ENCODE results near the gene PRDM11.

The PRDM11 gene

GRCh38 chr11:45181889-45182550 lies 35.6 kb downstream of the PRDM11 start:
- H3K27ac Mint-ChIP-seq, result no peak overlapping the region

DNA sequence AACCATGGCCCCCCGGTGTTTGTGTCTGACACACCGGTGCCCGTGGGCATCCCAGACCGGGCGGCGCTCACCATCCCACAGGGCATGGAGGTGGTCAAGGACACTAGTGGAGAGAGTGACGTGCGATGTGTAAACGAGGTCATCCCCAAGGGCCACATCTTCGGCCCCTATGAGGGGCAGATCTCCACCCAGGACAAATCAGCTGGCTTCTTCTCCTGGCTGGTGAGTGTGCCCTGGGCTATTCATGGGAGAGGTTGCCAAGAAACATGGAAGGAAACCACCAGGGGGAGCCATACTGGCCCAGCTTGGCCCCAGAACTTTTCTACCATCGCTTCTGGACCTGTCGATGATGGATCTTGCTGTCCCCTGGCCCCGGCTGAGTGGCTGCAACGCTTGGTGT lies 36.5 kb downstream of the PRDM11 start:
- Mint-ChIP-seq H3K4me3 (no peak overlapping the region), H3K27ac (no peak overlapping the region), H3K4me1 (ENCODE audit: low read depth) (no peaks in the 10 kb centered on the region), H3K36me3 (ENCODE audit: low read depth) (no peaks in the 10 kb centered on the region), H3K27me3 (ENCODE audit: low read depth) (peaks cover 34% of the 10 kb centered on the region), H3K9me3 (no peaks in the 10 kb centered on the region)

More at GRCh38 chr11:45181889-45182550, 35.6 kb downstream of the PRDM11 start:
- Mint-ChIP-seq H3K36me3 (ENCODE audit: low read depth) (no peaks in the 10 kb centered on the region), H3K27me3 (ENCODE audit: low read depth) (peaks cover 41% of the 10 kb centered on the region), H3K9me3 (no peaks in the 10 kb centered on the region), H3K4me3 (no peak overlapping the region), H3K4me1 (ENCODE audit: low read depth) (no peaks in the 10 kb centered on the region)

GRCh38 chr11:45184640-45185039 lies 38.2 kb downstream of the PRDM11 start:
- Mint-ChIP-seq H3K27me3 (ENCODE audit: low read depth) (peaks cover 16% of the 10 kb centered on the region), H3K4me1 (ENCODE audit: low read depth) (no peaks in the 10 kb centered on the region), H3K36me3 (ENCODE audit: low read depth) (no peaks in the 10 kb centered on the region), H3K4me3 (no peak overlapping the region), H3K9me3 (no peaks in the 10 kb centered on the region), H3K27ac (no peak overlapping the region)

DNA sequence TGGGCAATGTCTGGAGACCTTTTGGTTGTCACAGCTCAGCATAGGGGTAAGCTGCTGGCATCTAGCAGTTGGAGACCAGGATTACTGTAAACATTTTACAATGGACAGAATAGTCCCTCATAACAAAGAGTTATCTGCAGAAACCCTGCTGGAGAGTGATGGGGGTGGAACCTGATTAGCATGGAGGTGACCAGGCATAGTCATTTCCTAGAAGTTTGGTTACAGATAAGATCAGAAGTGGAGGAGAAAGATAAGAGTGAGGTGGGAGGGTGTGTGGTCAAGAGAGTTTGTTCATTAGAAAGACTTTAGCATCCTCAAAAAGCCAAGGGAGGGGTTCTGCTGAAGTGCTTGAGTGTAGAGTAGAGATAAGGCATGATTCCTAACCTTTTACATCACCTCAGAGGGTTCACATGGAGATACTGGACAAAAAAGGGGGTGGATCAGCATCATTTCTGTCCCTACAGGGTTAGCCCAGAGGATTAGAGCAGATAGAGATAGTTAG lies 38.8 kb downstream of the PRDM11 start:
- no peaks in the 10 kb centered on the region for H3K36me3 Mint-ChIP-seq (ENCODE audit: low read depth)
- no peaks in the 10 kb centered on the region for H3K9me3 Mint-ChIP-seq
- H3K4me3 Mint-ChIP-seq, result no peak overlapping the region
- peaks cover 12% of the 10 kb centered on the region for H3K27me3 Mint-ChIP-seq (ENCODE audit: low read depth)
- no peaks in the 10 kb centered on the region for H3K4me1 Mint-ChIP-seq (ENCODE audit: low read depth)
- H3K27ac Mint-ChIP-seq, result no peak overlapping the region

GRCh38 chr11:45187375-45187774 lies 40.9 kb downstream of the PRDM11 start:
- no peaks in the 10 kb centered on the region for H3K4me1 Mint-ChIP-seq (ENCODE audit: low read depth)
- no peak overlapping the region for H3K27ac Mint-ChIP-seq
- no peaks in the 10 kb centered on the region for H3K27me3 Mint-ChIP-seq (ENCODE audit: low read depth)
- no peaks in the 10 kb centered on the region for H3K9me3 Mint-ChIP-seq
- no peaks in the 10 kb centered on the region for H3K36me3 Mint-ChIP-seq (ENCODE audit: low read depth)
- no peak overlapping the region for H3K4me3 Mint-ChIP-seq

- no peaks in the 10 kb centered on the region for H3K27me3 Mint-ChIP-seq (ENCODE audit: low read depth)
- H3K27ac Mint-ChIP-seq, result no peak overlapping the region
- H3K4me3 Mint-ChIP-seq, result no peak overlapping the region
- H3K4me1 Mint-ChIP-seq (ENCODE audit: low read depth), result no peaks in the 10 kb centered on the region
- no peaks in the 10 kb centered on the region for H3K36me3 Mint-ChIP-seq (ENCODE audit: low read depth)
- no peaks in the 10 kb centered on the region for H3K9me3 Mint-ChIP-seq
These were observed 41.7 kb downstream of the PRDM11 start for GRCh38 chr11:45188127-45188526.

- H3K36me3 Mint-ChIP-seq (ENCODE audit: low read depth), result no peaks in the 10 kb centered on the region
- no peaks in the 10 kb centered on the region for H3K27me3 Mint-ChIP-seq (ENCODE audit: low read depth)
- H3K9me3 Mint-ChIP-seq, result no peaks in the 10 kb centered on the region
- H3K4me3 Mint-ChIP-seq, result no peak overlapping the region
- no peak overlapping the region for H3K27ac Mint-ChIP-seq
- H3K4me1 Mint-ChIP-seq (ENCODE audit: low read depth), result no peaks in the 10 kb centered on the region
These were observed 42.8 kb downstream of the PRDM11 start for GRCh38 chr11:45189230-45189629.

GRCh38 chr11:45193695-45194094 lies 47.3 kb downstream of the PRDM11 start:
- Mint-ChIP-seq H3K27ac (no peak overlapping the region), H3K9me3 (no peaks in the 10 kb centered on the region), H3K4me3 (no peak overlapping the region), H3K27me3 (ENCODE audit: low read depth) (no peaks in the 10 kb centered on the region), H3K4me1 (ENCODE audit: low read depth) (no peaks in the 10 kb centered on the region), H3K36me3 (ENCODE audit: low read depth) (no peaks in the 10 kb centered on the region)

GRCh38 chr11:45204761-45205160 lies 58.3 kb downstream of the PRDM11 start:
- no peaks in the 10 kb centered on the region for H3K27me3 Mint-ChIP-seq (ENCODE audit: low read depth)
- no peaks in the 10 kb centered on the region for H3K9me3 Mint-ChIP-seq
- no peak overlapping the region for H3K27ac Mint-ChIP-seq
- no peaks in the 10 kb centered on the region for H3K4me1 Mint-ChIP-seq (ENCODE audit: low read depth)
- H3K36me3 Mint-ChIP-seq (ENCODE audit: low read depth), result no peaks in the 10 kb centered on the region
- no peak overlapping the region for H3K4me3 Mint-ChIP-seq

DNA sequence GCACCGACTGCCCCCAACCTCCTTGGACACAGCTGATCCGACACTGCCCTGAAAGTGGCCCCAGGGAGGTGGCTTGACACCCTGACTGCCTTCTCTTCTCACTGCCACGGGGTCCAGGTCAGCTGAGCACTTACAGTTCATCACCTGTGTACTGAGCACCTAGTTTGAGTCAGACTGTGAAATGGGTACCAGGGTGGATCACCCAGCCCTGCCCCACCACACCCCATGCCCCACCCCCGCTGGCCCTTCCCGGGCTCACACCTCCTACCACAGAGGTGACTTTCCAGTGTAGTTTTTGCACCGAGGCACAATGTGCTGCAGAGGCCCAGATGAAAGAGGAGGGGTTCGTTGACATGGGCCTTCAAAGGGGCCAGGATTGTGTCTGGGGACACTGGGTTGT lies 59.5 kb downstream of the PRDM11 start:
- no peak overlapping the region for H3K27ac Mint-ChIP-seq
- no peaks in the 10 kb centered on the region for H3K4me1 Mint-ChIP-seq (ENCODE audit: low read depth)
- no peak overlapping the region for H3K4me3 Mint-ChIP-seq
- no peaks in the 10 kb centered on the region for H3K27me3 Mint-ChIP-seq (ENCODE audit: low read depth)
- no peaks in the 10 kb centered on the region for H3K36me3 Mint-ChIP-seq (ENCODE audit: low read depth)
- no peaks in the 10 kb centered on the region for H3K9me3 Mint-ChIP-seq

DNA sequence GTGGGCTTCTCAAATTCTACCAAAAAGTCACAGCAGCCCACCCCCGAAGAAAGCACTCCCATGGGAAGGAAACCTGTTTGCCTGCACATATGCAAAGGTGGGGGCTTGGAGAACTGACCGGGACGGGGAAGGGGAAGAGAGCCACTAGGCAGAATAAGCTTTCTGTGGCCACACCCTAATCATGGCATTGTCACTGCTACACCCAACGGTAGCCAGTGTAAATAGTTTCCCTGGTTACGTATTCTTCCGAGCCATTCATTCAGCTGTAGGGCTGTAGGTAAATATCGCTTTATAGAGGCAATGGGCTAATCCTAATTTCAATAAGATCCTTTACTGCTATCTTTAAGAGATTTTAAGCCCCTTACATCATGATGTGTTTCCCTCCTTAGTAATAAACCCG lies 61.7 kb downstream of the PRDM11 start:
- Mint-ChIP-seq H3K27ac (no peak overlapping the region), H3K9me3 (no peaks in the 10 kb centered on the region), H3K4me1 (ENCODE audit: low read depth) (no peaks in the 10 kb centered on the region), H3K27me3 (ENCODE audit: low read depth) (no peaks in the 10 kb centered on the region), H3K36me3 (ENCODE audit: low read depth) (no peaks in the 10 kb centered on the region), H3K4me3 (no peak overlapping the region)

GRCh38 chr11:45209000-45209879 lies 62.8 kb downstream of the PRDM11 start:
- Mint-ChIP-seq H3K36me3 (ENCODE audit: low read depth) (no peaks in the 10 kb centered on the region), H3K9me3 (no peaks in the 10 kb centered on the region), H3K4me1 (ENCODE audit: low read depth) (no peaks in the 10 kb centered on the region), H3K27ac (no peak overlapping the region), H3K4me3 (no peak overlapping the region), H3K27me3 (ENCODE audit: low read depth) (no peaks in the 10 kb centered on the region)

DNA sequence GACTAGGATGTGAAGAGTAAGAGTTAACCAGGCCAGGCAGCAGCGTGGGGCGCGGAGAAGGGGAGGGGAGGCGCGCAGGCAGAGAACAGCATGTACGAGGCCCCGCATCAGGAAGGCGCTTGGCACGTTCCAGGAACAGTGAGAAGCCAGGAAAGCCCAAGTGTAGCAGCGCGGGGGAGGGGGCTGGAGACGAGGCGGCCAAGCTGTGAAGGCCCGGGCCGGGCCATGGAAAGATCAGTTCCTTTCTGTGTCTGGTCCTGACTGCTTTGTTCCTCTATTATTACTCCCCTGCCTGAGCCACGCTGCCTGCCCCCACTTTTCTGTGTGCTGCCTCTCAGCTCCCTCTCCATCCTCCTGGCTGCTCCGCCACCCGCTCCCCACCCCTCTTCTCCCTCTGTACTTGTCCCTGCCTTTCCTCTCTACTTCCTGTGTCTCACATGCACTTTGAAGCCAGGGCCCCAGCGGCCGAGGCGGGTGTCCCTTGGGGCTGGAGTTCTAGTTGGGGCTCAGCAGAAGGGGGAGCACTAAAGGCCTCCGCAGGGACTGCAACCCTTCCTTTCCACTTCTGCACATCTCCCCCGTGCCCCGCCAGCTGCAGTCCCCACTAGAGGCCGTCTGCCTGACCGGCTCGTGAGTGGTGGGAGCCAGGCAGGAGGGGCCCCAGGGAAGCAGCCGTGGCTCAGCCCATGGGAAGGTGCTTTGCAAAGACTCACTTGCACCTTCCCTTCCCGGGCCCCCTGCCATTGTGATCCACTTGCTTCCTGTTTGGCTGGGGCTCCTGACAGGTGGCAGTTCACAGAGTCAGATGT lies 63.7 kb downstream of the PRDM11 start:
- Mint-ChIP-seq H3K27ac (no peak overlapping the region), H3K9me3 (no peaks in the 10 kb centered on the region), H3K27me3 (ENCODE audit: low read depth) (no peaks in the 10 kb centered on the region), H3K4me1 (ENCODE audit: low read depth) (peaks cover 4% of the 10 kb centered on the region), H3K36me3 (ENCODE audit: low read depth) (no peaks in the 10 kb centered on the region), H3K4me3 (no peak overlapping the region)

DNA sequence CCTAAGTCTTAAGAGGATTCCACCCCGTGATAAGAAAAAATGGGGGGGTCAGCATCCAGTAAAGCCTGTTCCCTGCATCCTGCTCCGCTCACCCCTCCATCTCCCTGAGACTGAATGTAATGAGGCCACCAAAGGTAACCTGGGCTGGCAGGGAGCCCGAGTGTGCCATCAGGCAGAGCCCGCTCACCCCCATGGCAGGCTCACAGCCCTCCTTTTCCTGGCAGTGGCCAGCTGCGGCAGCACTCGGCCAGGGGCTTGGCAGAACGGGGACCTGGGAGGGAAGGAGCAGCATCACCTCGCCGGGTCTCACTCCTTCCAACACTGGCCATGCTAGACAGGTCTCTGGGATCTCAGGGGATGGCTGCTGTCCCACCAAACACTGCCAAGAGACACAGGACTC lies 64.4 kb downstream of the PRDM11 start:
- H3K27ac Mint-ChIP-seq, result no peak overlapping the region
- peaks cover 12% of the 10 kb centered on the region for H3K4me1 Mint-ChIP-seq (ENCODE audit: low read depth)
- H3K36me3 Mint-ChIP-seq (ENCODE audit: low read depth), result no peaks in the 10 kb centered on the region
- H3K4me3 Mint-ChIP-seq, result no peak overlapping the region
- no peaks in the 10 kb centered on the region for H3K27me3 Mint-ChIP-seq (ENCODE audit: low read depth)
- H3K9me3 Mint-ChIP-seq, result no peaks in the 10 kb centered on the region
